ENCODE data around the gene GPR137B. TPM values are rescaled to one million over a fixed set of nuclear protein-coding genes. Genes with fewer than 3 reads are reported as not detected.

The GPR137B gene
- total RNA-seq, 1 donor from 2014 or later = 16.0 TPM

DNA sequence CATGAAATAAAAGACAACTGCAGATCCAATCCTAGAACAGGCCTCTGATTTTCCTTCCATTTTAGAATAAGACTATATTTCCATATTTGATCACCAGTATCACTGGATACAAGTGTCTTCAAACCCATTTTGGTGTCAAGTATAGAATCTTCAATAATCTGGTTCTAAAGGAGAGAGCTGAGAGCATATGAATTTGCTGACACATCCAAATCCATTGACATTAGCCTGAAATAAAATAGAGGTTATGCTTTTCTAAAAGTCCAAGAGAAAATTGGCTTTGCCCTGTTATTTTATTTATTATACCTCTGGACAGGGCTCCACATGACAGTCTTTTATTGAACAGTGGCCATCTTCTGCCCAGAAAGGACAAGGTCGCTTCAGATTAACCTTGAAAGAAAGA lies 110.8 kb downstream of the GPR137B start:
- Mint-ChIP-seq H3K9me3 (peaks cover 9% of the 10 kb centered on the region), H3K4me1 (ENCODE audit: unreplicated experiment) (no peaks in the 10 kb centered on the region), H3K4me3 (no peak overlapping the region), H3K36me3 (peaks cover 10% of the 10 kb centered on the region), H3K27ac (no peak overlapping the region), H3K27me3 (no peaks in the 10 kb centered on the region)
- no peak for DNase-seq (ENCODE audit: extremely low spot score, unreplicated experiment)
- no peak for TF ChIP-seq CTCF (conservative IDR thresholded peaks at IDR 0.05)

GRCh38 chr1:236253918-236254637 lies 111.7 kb downstream of the GPR137B start:
- H3K4me3 Mint-ChIP-seq = no peak overlapping the region
- H3K27ac Mint-ChIP-seq = no peak overlapping the region
- TF ChIP-seq CTCF (conservative IDR thresholded peaks at IDR 0.05) = no peak
- H3K27me3 Mint-ChIP-seq = no peaks in the 10 kb centered on the region
- H3K4me1 Mint-ChIP-seq (ENCODE audit: unreplicated experiment) = no peaks in the 10 kb centered on the region
- no peak for DNase-seq (ENCODE audit: extremely low spot score, unreplicated experiment)
- peaks cover 13% of the 10 kb centered on the region for H3K36me3 Mint-ChIP-seq
- peaks cover 11% of the 10 kb centered on the region for H3K9me3 Mint-ChIP-seq

GRCh38 chr1:236257216-236257615 lies 114.9 kb downstream of the GPR137B start:
- Mint-ChIP-seq H3K4me1 (ENCODE audit: unreplicated experiment) (no peaks in the 10 kb centered on the region), H3K36me3 (peaks cover 24% of the 10 kb centered on the region), H3K4me3 (no peak overlapping the region), H3K9me3 (peaks cover 11% of the 10 kb centered on the region), H3K27ac (no peak overlapping the region), H3K27me3 (no peaks in the 10 kb centered on the region)
- TF ChIP-seq CTCF (conservative IDR thresholded peaks at IDR 0.05) = no peak
- DNase-seq (ENCODE audit: extremely low spot score, unreplicated experiment) = no peak

DNA sequence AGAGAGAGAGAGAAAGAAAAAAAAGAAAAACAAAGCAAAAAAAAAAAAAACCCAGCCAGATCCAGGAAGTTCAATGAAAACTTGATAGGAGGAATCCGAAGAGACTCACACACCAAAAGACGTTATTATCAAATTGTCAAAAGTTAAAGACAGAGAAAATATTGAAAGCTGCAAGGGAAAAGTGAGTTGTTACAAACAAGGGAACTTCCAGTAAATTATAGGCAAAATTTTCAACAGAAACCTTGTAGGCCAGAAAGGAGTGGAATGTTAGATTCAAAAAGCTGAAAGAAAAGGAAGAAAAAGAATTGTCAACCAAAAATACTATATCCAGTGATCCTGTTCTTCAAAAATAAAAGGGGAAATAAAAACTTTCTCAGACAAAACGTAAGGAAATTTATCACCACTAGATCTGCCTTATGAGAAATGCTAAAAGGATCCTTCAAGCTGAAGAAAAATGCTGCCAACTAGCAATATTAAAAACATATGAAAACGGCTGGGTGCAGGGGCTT lies 115.8 kb downstream of the GPR137B start:
- Mint-ChIP-seq H3K27ac (no peak overlapping the region), H3K9me3 (peaks cover 11% of the 10 kb centered on the region), H3K27me3 (no peaks in the 10 kb centered on the region), H3K4me1 (ENCODE audit: unreplicated experiment) (no peaks in the 10 kb centered on the region), H3K36me3 (peaks cover 24% of the 10 kb centered on the region), H3K4me3 (no peak overlapping the region)
- DNase-seq (ENCODE audit: extremely low spot score, unreplicated experiment) = no peak
- no peak for TF ChIP-seq CTCF (conservative IDR thresholded peaks at IDR 0.05)

Other genes starting within 250 kb of the GPR137B start
- gene NID1, start 77.4 kb upstream of the GPR137B start, total RNA-seq (ENCODE audit: low replicate concordance) = 12.4 and 65.6 TPM in 2 replicates
- 33.0 and 43.5 TPM in 2 replicates for gene ERO1B, start 139.4 kb downstream of the GPR137B start, total RNA-seq (ENCODE audit: low replicate concordance)

Measured in type B pancreatic cell (in vitro differentiated cells).